NCI-H2196 (cell line): ENCODE data around the gene CRYL1.

Experiments
- DNase-seq: peaks from one replicate; lab custom pipeline; 2025; ENCODE audit not compliant: unreplicated experiment; lab: John Stamatoyannopoulos, UW

Gene CRYL1

DNA sequence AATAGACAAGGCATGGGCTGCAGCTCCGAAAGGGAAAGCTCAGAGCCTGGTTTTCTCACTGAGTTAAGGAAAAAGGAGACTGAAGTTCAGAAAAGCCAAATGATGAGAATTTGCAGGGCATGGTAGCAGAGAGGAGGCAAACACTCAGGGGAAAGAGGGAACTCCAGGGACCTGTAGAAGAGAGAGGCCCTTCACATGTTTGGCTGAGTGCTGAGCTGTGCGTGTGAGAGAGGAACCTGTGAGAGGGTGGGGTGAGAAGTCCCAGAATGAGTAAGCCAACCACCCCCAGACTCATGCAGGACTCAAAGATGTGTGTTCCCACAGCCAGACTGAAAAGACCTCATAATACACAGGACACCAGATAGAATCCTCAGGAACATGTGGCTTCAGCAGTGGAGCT, 2.8 kb upstream of the CRYL1 start:
- DNase-seq: no peak

DNA sequence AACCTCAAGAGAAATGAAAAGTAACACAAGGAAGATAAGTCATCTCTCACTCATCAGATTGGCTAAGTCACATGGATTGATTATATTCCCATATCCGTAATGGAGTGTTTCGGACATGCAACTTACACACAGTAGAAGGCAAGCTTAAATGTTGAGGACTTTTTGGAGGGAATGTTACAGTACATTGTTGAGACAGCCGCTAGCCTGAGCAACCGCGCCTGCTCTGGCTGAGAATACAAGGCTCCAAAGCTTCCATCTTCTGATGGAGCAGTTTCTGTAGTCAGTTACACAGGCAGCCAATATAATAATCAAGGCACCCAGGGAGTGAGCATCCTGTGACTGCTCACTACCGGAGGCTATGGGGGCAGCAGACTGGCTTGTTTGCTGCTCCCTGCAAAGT, 1.0 kb upstream of the CRYL1 start:
- DNase-seq: no peak

DNA sequence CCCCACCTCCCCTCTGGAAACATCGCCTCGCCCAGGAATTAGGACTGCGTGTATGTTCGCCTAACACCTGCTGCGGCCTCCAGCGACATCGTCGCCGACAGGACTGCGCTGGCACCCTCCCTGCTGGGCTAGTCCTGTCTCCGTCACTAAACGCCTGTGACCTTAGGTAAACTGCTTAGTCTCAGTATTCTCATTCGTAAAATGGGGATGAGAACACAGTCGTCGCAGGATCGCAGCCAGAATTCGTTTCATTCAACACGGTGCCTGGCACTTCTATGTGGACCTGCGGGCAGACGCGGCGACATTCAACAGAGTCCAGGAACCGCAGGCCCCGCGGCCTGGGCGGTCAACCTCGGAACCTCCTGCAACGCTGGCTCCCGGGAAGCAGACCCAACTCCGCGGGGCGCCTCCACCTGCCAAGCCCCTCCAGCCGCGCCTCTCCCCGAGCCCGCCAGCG, 485 bp downstream of the CRYL1 start:
- no peak for DNase-seq

DNA sequence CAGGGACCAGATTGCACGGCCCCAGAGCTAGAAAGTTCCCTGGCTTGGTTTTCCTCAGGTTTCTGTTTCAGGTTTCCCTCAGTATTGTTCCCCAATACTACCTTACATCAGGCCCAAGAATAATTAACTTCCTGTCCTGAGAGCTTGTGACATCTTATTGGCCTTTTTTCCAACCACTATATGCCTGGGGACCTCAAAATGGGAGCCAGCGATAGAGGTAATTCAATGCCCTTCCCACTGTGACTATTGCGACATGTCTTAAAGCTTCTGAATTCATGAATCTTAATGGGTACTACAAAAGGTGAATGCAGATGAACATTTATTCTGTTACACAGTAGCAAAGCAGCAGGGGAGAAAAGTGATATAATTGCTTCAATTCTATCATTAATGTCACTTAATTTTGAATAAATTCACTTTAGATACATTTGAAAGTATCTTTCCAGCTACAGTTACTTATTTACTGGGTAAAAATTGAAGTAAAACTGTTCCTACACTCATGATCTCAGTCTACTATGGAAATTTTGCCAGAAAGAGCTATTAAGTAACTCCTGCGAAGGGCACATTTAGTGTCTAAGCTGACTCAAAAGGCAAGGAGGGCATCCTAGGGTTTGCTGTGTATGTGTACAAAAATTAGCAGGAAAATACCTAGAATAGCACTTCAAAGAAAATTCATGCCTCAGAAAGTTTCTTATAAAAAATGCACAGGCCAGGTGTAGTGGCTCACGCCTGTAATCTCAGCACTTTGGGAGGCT, 4.1 kb downstream of the CRYL1 start:
- DNase-seq: no peak

DNA sequence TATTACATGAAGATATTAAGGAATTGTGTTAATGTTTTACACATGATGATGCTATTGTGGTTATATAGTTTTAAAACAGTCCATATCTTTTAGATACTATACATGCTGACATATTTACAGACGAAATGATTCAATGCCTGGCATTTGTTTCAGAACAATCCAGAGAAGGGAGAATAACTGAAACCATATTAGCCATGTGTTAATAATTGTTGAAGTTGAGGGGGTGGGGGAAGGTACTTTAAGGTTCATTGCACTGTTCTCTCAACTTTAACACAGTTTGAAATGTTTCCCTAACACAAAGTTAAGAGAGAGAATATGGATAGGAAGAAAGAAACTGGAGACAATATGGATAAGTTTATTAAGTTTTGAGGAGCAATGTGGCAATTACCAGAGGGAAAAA, 5.8 kb downstream of the CRYL1 start:
- no peak for DNase-seq

DNA sequence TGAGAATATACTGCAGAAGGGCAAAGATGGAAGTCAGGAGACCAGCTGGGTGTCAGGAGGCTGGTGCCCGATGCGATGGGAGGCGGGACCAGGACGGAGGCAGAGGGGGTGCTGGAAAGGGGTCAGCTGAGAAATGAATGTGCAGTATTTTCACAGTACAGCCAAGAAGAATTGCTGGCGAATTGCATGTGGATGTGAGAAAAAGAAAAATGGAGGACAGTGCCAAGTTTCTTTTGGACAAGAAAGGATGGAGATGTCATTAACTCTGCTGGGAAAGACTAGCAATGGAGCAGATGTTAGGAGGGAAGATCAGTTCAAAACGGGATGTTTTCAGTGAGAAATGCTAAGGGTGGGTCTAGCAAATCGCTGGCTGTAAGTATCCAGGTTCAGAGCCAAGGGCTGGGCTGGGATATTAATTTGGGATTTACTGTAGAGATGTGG, 7.0 kb downstream of the CRYL1 start:
- no peak for DNase-seq

DNA sequence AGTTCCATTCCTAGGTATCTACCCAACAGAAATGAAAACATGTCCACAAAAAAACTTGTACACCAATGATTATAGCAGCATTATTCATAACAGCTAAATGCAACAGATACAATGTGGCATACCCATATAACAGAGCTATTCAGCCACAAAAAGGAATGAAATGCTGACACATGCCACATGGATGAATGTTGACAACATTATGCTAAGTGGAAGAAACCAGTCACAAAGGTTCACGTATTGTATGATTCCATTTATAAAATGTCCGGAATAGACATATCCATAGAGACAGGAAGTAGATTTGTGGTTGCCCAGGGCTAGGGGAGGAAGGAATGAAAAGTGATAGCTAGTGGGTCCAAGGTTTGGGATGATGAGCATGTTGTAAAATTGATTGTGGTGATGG, 10.8 kb downstream of the CRYL1 start:
- DNase-seq: no peak

DNA sequence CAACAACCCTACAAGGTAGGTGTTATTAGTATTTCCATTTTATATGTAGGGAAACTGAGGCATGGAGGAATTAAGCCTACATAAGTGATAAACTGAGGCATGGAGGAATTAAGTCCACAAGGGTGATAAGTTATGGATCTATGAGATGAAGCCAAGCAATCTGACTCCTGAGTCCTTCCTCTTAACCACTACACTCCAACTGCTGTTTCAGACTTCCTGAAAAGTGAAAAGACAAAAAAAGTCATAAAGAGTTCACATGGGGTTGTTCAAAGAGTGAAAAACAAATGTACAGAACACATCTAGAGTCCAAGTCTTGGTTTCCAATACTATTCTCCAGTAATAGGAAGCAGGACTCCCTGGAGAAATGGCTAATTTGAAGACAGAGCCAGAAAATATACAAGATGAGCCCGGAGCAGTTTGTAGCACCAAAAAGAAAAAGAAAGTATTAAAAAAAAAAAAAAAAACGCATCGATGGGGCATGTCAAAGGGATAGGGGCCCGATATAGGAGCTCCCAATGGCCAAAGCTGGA, 12.1 kb downstream of the CRYL1 start:
- DNase-seq: no peak

DNA sequence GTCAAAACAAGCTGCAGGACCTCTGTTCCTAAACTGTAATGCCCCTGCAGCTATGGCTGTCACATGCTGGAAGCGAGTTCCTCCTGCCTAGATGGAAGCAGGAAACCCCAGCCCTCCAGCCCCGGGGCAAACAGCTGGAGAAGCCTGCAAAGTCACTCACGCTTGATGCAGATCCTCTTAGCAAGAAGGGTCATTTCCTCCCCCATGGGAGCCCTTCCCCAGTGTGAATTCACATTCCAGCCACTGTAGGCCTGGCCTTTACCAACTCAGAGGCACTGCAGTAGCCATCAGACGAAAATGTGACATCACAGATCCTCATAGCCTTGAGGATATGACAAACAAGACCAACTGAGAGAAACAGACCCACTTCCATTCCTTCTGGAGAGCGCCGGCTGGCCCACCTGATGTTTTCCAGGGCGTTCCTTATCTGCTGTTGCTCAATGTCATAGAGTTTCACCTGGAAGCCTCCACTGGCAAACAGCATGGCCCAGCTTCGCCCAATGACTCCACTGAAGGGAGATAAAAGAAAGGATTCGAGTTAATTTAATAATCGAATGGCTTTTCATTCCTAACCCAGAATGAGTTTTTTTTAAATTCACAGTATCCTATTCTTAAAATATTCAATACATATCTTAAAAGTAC, 13.5 kb downstream of the CRYL1 start:
- no peak for DNase-seq

DNA sequence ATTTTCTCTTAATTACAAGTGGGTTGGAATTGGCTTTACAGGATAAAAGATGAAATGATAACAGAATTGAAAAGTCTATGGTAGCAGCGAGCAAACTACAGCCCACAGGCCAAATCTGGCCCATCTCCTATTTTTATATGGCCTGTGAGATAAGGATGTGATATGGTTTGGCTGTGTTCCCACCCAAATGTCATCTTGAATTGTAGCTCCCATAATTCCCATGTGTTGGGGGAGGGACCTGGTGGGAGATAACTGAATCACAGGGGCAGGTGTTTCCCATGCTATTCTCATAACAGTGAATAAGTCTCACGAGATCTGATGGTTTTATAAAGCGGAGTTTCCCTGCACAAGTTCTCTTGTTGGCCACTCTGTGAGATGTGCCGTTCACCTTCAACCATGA, 19.0 kb downstream of the CRYL1 start:
- no peak for DNase-seq

DNA sequence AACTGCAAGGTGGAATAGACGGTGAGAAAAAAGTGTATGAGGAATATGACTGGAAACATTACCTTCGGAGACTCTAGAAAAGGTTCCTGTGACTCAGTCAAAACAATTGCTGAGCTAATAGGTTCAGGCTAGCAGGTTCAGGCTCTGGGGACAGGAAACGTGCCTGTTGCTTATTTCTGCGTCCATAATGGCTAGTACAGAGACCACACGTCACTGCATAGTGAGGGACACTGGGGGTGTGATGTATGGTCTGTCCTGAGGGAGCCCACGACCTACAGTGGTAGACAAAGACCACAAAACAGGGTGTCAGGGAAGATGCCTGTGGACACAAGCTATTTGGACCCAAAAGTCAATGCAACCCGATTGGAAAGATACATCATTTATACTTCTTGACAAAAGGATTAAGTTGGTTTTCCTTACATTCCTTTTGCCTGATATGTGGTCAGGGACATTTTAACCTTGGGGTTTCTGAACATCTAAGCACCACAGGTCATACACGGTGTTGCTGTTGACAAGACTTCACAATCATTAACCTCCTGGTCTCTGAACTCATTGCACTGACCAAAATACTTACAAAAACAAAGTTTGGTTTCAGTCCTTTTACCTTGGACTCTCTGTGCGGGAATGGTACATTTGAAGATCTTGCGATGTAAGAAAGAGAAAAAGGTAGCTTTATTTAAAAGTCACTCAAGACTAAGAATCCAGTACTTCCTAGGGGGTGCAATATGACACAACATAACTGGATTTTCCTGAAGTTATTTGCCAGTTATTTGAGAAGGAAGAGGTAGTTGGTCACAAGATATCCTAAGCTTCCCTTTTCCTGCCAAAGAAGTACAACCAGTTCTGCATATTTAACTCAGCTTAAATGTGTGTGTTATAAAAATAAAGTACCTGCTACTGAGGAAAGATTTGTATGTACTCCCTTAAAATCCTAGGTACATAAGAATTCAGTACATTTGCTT, 20.0 kb downstream of the CRYL1 start:
- no peak for DNase-seq

DNA sequence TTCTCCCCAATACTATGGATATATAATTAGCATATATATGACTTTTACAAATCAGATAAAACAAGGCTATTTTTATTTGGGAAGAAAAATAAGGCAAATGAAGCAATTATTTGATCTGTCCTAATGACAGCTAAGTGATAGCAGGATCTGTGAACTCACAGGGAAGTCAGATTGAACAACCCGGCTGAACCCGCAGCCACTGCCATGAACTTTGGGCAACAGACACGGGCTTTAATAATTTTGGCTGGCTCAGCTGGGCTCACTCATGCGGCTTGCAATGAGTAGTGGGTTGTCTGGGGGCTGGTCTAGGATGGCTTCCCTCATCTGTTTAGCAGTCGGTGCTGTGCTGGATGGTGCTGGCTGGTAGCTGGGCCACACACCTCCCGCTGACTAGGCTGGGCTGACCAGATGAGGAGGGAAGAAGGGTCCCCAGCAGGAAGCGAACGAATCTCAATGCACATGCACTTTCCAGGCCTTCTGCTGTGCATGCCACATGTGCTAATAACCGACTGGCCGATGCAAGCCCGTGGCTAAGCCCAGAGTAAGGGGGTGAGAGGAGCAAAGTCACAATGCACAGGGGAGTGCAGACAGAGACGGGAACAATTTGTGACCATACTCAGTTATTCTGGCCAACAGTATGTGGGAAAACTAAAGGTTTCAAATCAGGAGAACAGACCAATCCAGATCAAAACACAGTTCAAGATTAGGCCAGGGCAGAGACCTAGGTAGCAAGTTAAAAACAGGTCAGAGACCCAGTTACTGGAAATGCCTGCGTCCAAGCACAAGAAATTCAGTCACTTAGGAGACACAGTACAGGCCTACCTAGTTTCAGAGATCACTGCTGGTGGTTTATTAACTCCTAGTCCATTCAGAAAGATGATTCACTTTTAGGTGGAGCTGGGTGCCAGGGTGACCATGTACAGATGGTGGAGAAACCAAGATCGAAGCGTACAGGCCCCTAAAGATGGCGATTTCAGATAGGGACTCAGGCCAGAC, 22.3 kb downstream of the CRYL1 start:
- DNase-seq: no peak

DNA sequence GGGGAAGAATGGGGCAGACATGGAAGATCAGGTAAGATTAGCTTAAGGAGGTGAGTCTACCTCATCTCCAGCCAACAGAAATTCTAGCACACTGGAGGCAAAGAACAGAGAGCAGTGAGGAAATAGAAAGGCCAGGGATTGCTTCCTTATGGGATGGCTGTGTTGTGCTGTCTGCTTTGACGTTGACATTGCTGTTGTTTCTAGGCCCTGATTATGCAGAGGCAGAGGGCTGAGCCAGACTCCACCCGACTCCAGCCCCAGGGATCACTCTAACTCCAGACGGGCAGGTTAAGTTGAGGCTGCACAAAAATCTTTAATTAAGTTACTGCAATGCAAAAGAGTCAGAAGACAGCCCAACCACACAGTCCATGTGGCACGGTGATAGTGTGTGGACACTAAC, 24.1 kb downstream of the CRYL1 start:
- no peak for DNase-seq

DNA sequence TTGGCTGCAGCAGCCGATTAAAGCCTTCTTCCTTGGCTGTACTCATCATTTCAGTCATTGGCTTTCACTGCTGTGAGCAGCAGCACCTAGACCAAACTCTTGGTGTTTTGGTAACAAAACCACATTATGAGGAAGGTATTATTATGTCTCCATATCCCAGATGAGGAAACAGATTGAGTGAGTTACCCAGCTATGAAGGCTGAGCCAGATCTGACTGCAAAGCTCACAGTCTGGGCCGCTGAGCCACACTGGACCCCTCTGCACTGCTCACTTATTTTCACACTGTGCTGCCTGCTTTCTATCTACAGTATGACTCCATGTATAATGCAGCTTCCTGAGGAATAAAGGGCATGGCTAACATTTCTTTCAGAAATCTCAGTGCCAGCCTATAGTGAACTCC, 24.5 kb downstream of the CRYL1 start:
- no peak for DNase-seq

DNA sequence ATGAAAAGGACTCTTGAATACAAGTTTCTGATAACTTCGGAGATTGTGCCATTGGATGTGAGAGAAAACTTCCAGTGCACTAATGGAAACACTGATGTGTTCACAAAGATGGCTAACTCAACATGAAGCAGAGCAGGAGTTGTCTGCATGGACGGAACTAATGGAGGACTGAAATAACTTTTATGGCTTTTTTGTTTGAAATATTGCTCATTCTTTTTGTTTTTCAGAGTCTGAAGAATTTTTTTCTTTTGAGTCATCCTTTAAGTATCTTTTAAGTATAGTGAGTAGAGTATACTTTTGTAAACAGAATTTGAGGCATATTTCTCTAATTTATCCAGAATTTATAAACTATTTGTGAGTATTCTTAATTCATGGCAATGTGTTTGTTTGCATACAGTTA, 25.7 kb downstream of the CRYL1 start:
- DNase-seq: no peak

DNA sequence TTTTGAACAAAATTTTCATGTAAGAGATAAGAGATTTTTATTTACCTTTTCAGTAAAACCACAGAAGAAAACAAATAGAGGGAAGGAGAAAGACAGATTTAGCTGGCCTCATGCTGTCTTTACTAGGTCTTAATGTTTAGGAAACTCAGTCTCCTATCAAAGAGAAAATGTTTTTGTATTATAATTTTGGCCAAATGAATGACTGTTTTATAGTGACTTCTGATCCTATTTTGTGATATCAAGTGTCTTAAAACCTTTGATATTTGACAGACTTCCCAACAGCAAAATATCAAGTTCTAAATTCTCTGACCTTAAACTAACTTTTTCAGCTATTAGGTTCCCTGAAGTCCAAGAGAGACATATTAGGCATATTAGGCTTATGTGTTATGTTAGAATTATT, 27.0 kb downstream of the CRYL1 start:
- no peak for DNase-seq

DNA sequence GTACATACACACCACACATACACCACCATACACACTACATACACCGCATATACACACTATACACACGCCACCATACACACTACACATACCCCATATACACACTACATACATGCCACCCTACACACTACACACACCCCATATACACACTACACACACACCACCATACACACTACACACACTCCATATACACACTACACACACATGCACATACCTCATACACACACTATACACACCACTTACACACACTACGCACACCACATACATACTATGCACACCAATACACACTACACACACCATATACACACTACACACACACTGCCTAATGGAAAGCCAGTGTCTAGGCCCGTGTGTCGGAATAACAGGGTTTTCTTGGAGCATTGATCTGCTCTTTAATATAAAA, 27.5 kb downstream of the CRYL1 start:
- no peak for DNase-seq

DNA sequence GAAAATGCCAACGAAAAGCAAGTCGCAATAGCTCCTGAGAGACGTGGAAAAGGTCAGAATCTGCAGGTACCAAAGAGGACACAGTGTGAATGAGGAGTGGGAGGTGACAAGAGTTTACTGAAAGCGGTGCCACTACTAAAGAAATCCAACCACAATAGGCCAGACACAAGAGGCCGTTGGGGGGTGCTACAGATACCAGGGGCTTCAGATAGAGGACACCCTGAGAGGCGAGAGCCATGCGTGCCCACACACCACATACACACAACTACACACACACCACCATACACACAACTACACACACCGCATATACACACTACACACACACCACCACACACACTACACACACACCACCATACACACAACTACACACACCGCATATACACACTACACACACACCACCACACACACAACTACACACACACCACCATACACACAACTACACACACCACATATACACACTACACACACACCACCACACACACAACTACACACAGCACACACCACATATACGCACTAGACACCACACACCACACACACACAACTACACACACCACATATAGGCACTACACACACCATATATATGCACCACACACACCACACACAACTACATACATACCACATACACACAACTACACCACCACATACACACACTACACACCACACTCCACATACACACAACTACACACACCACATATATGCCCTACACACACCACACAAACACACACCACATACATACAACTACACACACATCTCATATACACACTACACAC, 28.5 kb downstream of the CRYL1 start:
- DNase-seq: no peak
